ENCODE data around the gene POLA1.

The POLA1 gene

DNA sequence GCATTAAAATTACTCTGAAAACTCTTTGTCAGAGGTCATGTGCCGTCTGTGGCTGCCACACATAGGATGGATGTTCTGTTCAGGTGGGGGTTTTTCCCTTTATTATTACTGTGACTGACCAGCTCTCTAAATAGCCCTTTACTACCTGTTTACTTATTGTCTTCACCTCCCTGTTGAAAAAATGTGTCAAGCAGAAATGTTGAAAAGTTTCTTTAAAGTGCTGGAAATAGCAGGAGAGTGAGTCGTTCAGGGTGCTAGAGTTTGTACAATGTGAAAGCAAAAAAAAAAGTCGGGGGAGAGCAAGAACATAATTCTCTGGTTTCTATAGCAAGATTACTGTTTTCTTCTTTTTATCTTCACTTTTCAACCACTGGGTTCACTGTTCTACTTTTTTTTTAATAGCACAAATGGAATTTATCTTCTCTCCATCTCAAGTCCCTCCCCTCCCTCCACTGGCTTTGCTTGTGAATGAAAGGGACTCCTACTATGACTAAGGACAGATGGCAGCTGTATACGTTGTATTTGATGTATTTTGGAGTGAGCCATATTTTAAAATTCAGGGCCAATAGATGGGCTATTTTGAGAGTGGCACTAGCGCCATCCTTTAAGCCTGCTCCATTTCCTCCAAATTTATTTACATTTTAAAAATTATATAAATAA, 288.7 kb downstream of the POLA1 start:
- no peak for DNase-seq (ENCODE audit: low read depth)

DNA sequence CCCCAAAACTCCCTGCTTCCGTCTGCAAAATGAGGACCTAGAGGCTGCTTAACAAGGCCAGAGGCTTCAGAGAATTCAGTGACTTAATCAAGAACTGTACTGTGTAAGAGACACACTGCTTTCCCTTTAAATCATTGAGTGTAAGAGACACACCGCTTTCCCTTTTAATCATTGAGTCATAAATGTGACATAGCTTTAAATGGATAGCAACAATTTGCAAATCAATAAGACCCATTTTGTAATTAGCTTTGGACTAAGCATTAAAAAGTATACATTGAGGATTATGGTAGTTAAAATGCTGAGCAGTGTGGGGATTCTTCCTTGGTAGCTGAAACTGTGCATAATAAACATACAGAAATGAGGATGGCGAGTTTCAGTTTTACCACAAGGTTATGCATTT, 290.2 kb downstream of the POLA1 start:
- DNase-seq (ENCODE audit: low read depth), result no peak

DNA sequence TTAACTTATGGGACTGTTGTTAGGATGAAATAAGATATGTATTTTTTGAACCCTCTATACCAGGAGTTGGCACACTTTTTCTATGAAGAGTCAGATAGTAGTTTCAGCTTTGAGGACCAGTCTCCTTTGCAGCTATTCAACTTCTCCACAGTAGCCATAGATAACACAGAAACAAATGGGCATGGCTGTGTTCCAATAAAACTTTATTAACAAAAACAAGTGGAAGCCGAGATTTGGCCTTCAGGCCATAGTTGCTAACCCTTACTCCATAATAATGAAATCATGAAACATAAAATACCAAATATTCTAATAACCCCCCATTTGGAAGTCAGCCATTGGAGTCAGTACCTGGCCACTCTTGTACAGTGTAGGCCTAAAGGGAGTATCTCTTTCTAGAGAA, 291.4 kb downstream of the POLA1 start:
- DNase-seq (ENCODE audit: low read depth), result no peak

DNA sequence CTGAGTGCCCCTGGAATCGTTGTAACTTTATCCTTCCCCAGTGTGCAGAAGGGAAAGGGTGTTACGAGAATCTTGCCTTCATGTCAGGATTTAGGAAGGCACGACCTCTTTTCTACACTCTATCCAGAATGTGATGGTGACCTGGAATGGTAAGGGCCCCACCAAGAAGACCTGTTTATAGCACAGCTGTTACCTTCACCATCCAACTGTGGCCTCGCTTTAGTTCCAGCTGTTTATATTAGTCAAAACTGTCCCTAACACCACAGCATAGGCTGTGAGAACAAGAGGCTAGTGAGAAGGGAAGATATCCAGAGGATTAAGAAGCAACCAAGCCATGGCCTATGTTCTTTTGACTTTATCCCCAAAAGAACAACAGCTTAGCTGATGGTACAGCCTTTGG, 294.0 kb downstream of the POLA1 start:
- no peak for DNase-seq (ENCODE audit: low read depth)

DNA sequence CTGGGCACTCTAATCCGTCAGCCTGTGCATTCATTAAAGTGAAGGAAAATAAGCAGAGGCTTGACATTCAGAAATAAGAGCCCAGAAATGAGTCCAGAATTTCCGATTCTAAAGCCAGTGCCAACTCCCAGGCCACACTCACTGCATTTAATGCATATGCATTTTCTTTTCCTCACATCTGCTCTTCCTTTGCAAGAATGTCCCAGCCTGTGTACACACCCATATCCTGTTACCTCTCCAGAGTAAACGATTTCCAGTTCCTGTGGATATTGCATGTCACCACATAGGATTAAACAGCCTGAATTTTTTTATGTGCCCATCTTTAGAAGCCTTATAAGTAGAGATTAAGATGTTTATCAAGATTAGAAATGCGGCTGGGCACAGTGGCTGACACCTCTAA, 294.6 kb downstream of the POLA1 start:
- no peak for DNase-seq (ENCODE audit: low read depth)

DNA sequence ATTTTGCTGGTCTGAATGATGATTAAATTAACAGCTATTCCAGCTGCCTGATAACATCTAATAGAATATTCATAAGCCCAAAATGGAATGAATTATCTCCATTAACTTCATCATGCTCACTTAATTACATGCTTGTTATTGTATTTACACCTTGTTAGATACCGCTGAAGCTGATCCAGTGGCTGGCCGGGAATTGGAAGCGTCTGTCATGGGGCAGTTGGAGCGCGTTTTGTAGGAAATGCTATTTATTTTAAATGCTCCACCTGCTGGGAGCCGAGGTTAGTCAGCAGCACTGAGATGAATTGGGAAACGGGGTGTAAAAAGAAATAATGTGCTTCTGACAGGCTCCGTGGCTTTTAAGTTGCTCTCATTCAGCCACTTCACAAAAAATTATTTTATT, 296.8 kb downstream of the POLA1 start:
- no peak for DNase-seq (ENCODE audit: low read depth)

DNA sequence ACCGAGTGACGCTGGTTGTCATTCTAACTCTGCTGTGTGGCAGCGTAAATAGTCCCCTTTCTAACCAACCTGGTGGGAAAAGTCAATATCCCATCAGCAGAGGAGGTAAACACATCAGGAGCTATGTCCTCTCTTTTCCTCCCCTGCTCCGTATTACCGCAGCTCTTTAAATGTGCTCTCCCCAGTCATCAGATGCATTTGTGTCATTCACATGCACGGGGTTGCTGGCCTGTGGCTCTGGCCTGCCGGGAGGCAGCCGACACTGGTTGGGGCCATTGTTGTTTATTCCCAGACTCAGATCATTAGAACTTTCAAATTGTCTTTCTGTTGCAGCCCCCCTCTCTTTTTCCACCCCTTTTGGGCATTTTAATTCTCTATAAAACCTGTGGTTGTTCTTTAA, 300.2 kb downstream of the POLA1 start:
- DNase-seq (ENCODE audit: low read depth), result no peak

DNA sequence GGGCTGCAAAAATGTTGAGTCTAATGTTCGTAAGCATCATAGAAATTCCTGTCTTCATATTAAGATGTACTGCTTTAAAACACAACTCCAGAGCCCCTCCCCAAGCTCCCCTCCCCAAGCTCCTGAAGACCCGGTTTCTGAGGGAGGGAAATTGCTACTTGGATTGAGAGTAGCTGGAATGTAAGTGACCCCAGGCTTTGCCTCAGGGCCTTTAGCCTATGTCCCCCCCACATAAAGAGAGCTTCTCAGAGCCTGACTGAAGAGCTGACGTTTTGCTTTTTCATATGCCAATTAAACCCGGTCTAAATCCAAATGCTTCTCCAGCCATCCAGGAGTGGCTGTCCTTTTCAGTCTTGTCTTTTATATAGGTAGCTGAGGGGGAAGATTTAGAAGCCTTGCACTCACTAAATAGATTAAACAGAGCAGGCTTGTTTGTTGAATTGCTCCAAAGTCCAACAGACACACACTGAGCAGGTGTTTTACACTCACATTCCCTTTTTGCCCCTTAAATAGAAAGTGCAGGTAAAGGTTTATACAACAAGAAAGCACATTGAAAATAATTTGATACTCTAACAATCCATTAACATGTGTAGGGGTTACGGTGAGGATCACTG, 302.5 kb downstream of the POLA1 start:
- no peak for DNase-seq (ENCODE audit: low read depth)

DNA sequence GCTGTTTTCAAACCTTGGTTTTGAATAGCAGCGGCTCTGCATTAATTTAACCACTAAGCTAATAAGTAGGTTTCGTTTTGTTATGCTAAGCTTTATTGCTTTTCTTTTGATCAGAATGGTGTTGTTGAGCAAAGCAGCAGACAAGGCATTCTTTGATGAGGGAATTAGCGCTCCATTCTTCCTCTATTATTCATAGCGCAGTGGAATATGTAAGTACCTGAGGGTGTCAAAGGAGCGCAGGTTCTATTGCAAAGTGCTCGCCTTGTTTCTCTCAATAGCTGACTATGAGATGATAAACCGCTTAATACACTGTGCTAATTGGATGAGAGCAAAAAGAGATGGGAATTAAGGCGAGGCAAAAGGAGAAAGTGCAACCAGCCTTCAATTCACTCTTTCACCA, 305.8 kb downstream of the POLA1 start:
- no peak for DNase-seq (ENCODE audit: low read depth)

DNA sequence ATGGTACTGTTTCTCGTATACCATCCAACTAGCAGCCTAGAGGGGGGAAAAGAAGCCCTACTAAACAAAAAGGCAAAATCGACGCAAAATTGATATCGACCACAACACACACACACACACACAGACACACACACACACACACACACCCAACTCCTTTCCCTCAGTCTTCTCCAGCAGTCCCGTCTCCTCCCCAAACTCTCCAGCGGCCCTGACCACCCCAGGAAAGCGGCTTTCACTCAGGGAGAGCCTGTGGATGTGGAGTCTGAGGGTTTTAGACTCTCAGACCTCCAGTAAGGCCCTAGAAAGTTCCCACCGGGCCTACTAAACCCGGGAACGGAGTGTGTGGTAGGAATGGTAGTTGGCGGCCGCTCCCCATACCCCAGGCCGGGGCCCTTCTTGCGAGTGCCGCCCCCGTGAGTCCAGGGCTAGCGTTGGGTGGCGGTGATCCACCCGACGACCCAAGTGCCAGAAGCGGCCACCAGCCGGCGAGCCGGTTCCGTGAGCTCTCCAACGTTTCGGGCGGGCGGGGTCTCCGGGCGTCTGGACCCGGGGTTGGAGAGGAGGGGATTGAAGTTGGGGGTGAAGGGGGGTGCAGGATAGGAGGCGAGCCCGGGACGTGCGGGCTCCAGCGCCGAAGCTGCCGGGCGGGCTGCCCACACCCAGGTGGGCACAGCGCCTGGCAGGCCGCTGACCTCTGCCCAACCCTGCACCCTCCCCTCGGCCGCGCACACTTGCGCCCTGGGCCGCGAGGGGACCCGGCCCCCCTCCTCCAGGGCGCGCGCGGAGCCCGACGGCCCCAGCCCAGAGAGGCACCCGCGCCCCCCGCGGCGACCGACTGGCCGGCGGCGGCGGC, 308.3 kb downstream of the POLA1 start:
- no peak for DNase-seq (ENCODE audit: low read depth)

DNA sequence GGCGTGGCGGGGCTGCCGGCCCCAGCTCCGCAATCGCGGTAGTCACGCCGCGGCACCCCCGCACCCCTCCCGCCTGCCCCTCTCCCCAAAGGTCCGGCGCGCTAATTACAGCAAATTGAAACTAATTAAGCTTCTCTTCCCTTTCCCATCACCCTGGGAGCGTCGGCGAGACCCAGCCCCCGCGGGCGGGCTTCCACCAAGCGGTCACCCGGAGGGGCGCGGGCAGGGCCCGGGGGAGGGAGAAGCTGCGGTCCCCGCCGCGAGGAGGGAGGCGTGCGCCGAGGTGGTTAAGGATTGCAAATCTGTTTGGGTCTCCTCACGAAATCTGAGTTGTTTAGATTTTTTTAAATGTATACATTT, 308.9 kb downstream of the POLA1 start:
- DNase-seq (ENCODE audit: low read depth), result no peak

DNA sequence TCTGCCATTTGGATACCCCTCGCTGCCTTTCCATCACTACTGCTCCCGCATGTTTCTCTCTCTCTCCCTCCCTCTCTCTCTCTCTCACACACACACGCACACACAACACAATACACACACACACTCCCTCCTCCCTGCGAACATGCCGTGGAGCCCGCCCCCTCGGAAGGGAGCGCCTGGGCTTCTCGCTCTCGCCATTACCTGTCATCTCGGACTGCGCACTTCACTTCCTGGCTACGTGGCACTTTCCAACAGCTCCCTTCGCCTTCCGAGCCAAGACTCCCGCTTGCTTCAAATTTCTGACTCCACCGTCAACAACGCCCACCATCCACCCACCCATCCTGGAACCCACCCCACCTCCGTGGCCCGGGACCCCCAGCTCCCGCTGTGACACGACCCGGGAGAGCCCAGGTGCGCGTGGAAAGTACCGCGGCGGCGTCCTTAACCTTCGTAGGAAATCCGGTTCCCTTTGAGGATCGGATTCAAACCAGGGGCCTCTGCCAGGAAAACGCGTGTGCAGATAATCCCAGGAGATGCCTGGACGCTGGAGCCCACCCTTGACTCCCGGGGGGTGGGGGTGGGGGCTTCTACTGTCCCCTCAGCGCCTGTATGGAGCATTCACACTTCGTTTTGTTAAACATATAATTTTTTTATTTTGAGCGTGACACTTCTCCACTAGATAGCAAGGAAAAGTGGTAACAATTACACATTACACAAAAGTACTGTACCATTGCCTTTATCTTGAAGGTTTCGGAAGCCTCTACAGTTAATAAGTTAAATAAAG, 309.5 kb downstream of the POLA1 start:
- DNase-seq (ENCODE audit: low read depth), result no peak

DNA sequence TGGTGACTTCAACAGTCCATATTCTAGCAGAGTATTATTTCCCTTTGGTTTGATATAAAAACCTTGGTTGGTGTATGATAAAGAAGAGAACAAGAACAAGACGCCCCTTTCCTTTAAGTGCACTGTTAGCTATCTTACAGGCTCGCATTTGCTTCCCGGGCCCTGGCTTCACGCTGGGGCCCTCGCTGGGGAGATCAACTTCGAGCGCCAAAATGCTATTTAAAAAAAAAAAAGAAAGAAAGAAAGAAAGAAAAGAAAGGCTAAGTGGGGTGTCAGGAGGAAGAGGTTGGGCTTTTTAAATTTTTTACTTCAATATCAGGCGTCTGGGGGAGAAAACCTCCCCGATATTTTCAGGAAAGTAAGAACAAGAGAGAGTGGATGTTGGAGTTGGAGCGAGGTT, 310.3 kb downstream of the POLA1 start:
- DNase-seq (ENCODE audit: low read depth), result no peak

DNA sequence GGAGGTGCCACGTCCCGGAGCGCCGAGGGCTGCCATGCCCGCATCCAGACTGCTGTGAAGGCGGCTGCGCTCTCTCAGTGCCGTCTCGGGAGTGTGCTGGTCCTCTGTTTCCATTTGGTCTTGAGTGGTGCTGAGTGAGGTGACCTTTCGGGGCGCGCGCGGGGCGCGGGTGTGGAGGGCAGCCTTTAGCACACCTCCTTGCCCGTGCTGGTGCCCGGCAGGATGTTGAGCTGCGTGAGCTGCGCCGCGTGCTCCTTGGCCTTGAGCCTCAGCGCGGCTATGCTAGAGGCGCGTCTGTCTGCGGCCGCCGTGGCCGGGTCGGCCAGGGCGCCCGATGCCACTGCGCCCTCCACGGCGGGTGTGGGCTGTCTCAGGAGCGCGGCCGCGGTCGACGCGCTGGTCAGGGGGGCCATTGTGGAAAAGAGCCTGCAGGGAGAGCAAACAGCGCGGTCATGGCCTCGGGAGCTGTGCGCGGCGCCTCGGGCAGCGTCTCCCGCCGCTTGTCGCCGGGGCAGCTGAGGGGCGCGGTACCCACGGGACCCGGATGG, 310.8 kb downstream of the POLA1 start:
- no peak for DNase-seq (ENCODE audit: low read depth)

DNA sequence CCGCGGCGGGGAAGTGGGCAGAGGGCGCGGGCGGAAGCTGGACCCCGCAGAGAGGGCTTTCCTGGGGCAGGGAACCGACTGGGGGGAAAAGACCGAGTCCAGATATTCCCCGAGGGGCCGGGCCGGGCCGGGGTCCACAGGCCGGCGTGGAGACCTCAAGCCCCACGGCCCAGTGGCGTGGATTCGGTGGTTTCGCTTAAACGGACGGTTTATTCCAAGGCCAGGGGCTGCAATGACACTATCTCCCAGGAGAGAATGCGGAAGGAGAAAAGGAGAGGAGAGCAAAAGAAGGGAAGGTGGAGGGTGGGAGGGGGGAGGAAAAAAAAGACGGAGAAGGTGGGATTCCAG, 311.3 kb downstream of the POLA1 start:
- no peak for DNase-seq (ENCODE audit: low read depth)

DNA sequence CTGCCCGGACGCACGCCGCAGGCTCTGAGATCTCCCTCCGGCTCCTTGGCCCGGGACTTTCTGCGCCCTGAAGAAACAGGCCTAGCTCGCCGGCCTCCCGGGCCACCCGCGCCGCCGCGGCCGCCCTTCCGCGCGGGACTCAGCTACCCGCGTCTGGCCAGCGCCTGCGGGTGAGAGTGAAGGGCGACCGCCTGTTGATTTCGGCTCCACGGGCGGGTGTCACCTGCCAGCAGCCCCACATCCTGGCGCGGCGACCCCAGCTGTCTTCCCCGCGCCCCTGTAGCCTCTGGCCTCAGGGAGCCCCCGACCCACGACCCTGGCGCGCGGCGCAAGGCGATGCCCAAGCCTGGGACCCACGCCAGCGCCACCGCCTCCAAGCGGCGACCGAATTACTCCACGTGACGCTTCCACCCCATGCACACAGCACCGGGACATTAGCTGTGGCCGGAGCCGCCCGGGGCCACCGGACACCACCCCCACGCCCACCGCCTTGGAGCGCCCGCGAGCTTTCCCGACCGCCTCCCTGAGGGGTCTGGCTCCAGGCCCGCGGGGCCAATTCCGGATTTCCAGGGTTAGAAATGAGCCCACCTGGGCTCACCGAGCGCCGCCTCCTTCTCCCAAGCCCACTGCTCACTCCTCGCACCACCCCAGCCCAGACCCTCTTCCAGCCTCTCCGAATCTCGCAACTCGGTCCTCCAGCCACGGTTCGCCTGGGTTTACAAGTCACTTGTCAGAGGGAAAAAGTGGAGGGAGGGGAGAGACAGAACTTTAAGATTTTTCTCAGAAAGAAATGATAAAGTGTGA, 311.9 kb downstream of the POLA1 start:
- DNase-seq (ENCODE audit: low read depth), result no peak

DNA sequence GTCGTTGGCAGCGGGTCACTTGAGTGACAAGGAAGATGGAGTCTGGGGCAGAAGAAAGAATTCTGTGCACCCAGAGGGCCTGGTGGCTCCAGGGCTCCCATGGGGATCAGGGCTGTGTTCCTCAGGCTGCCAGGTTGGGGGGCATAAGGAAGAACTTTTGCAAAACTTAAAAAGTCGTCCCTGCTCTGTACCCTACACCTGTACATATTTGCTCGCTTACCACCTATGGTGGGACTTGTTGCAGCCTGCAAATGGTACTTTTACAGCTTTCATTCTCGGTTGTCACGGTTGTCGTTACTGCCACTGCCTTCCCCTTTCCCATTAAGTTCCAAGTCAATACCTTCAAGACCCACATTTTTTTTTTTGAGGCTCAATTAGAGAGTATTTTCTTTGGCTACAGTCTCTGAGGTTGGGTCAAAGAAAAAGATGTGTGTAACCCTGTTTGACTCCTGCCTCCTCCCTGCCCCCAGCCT, 312.9 kb downstream of the POLA1 start:
- DNase-seq (ENCODE audit: low read depth), result no peak

DNA sequence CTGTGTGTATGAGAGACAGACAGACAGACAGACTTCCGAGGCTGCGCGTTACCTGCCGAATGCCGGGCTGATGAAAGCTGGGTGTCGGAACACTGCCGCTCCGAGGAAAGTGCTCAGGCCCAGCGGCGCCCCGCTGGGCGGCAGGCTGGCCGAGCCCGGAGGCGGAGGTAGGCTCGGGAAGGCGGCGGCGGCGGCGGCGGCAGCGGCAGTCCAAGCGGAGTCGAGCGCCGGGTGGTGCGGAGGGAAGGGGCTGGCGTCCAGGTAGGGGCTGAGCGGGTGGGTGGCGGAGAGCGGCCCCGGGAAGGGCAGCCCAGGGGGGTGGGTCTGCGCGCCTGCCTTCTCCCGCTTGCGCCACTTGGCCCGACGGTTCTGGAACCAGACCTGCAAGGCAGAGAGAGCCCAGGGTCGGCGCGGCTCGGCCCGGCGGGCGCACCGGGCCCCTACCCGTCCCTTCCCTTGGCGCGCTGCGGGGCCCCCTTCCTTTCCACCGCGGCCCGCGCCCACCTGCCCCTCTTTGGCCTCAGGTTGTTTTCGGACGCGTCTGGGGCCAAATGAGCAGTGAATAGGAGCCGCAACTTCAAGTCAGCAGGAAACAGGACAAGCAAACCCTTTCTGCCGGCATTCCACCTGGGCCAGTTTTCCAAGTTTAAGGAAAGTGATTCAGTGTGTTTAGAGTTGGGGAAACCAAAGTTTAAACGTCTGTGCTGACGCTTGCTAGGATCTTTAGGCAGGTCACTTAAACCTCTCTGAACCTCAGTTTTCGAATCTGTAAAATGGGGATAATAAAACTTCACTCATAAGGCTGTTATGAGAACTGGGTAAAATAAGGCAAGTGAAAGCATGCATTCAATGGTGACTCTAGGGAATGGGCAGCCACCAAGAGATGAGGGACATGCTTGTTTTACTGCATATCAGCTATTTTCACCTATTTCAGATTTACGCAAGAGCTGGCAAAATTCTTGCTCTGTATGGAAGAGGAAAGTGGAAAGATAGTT, 313.6 kb downstream of the POLA1 start:
- DNase-seq (ENCODE audit: low read depth), result no peak

DNA sequence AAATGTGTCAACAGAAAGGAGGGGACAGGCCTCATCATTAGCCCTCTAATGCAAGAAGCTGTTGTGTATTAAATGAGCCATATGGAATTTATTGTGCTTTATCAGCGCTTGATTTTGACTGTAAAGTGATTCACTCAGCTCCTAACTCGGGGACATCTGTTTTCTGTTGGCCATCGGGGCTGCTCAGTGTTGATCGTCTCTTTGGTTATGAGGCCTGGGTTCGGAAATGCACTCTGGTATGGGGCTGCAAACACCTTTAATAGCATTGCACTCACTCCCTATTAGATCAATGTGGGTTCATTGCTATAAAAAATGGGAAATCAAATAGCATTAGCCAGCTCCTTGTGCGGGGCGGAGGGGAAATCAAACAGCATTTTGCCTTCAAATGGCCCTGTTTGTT, 315.7 kb downstream of the POLA1 start:
- no peak for DNase-seq (ENCODE audit: low read depth)
